GM12878 (cell line): Measurements from ENCODE around the gene AMZ2. TPM values are rescaled to one million over a fixed set of nuclear protein-coding genes. Genes with fewer than 3 reads are reported as not detected.
"Not testable (repeated sequence)": the region's sequence is repeated elsewhere in the genome, so short reads cannot be mapped to it uniquely, and the experiment has no call there.

Source experiments
- ATAC-seq: fragments of 200-7000 bp; cut with Tn5 transposase; 3 replicates; pipeline ENCODE4 v1.9.1; 2020; ENCODE audit warnings: mild to moderate bottlenecking, moderate library complexity
- BruUV-seq: library from RNA; stranded (reverse); fragments of 400-500 nt; replicated peaks from 2 replicates; lab custom pipeline; 2021; lab: Mats Ljungman, UMichigan
- CTCF ChIA-PET: fragments of 300-600 bp; sonication (Branson Sonifier 250); formaldehyde crosslinking; extraction: SDS; loops from one replicate; lab custom pipeline; 2021; ENCODE audit warnings: inconsistent platforms; lab: Yijun Ruan, JAX
- POLR2A ChIA-PET: fragments of 350-600 bp; formaldehyde crosslinking; extraction: SDS; loops from one replicate; lab custom pipeline; 2021; ENCODE audit warnings: inconsistent platforms; lab: Charles Lee
- RAD21 ChIA-PET: fragments of 300-600 bp; sonication (Branson Sonifier 250); formaldehyde crosslinking; loops from one replicate; lab custom pipeline; 2023; ENCODE audit warnings: antibody characterized with exemption; ENCODE audit not compliant: unreplicated experiment; lab: Charles Lee
- SMC1A ChIA-PET: fragments of 300-600 bp; sonication (Branson Sonifier 250); formaldehyde crosslinking; loops from one replicate; lab custom pipeline; 2023; ENCODE audit not compliant: unreplicated experiment, uncharacterized antibody; lab: Charles Lee
- DNase-seq: peaks from one replicate; pipeline ENCODE4 v3.0.0-alpha.2; 2011; ENCODE audit warnings: low read depth, low spot score
- FAIRE-seq: peaks from 3 replicates; lab custom pipeline; 2011; peaks lifted over from hg19 to GRCh38; lab: Jason Lieb, UNC
- H2AFZ ChIP-seq: 2 replicates; pipeline ENCODE4 v1.6.0; 2011; ENCODE audit warnings: low read depth, low read length, control low read depth; ENCODE audit not compliant: control insufficient read depth
- H3K27ac ChIP-seq: 2 replicates; pipeline ENCODE4 v1.5.1; 2011; ENCODE audit warnings: control low read depth; ENCODE audit not compliant: control insufficient read depth, insufficient read depth
- H3K27me3 ChIP-seq, 2 experiments: replicated peaks in 1 of 2; 2 replicates each; pipeline versions ENCODE4 v1.6.0 to v1.6.1; 2011; ENCODE audit warnings: low read length in 1 of 2; ENCODE audit not compliant: control insufficient read depth in 2 of 2, insufficient read depth in 2 of 2
- H3K36me3 ChIP-seq, 2 experiments: 2 replicates each; pipeline ENCODE4 v1.5.1; 2011; ENCODE audit warnings: low read length in 1 of 2; ENCODE audit not compliant: control insufficient read depth in 2 of 2, insufficient read depth in 2 of 2
- H3K4me1 ChIP-seq: 2 replicates; pipeline ENCODE4 v1.6.1; 2011; ENCODE audit warnings: mild to moderate bottlenecking, low read length, moderate library complexity, mixed read lengths; ENCODE audit not compliant: control insufficient read depth, insufficient read depth
- H3K4me2 ChIP-seq: 2 replicates; pipeline ENCODE4 v1.6.0; 2011; ENCODE audit warnings: control low read depth; ENCODE audit not compliant: control insufficient read depth, insufficient read depth
- H3K4me3 ChIP-seq: fragments of 200-600 bp; sonication (generic); 2 replicates; pipeline ENCODE4 v1.5.1; 2016
- H3K79me2 ChIP-seq: 2 replicates; pipeline ENCODE4 v1.6.0; 2011; ENCODE audit warnings: low read length; ENCODE audit not compliant: control insufficient read depth, insufficient read depth
- H3K9ac ChIP-seq: 2 replicates; pipeline ENCODE4 v1.8.0; 2011; ENCODE audit warnings: low read length, control low read depth, mixed read lengths; ENCODE audit not compliant: control insufficient read depth, insufficient read depth
- H3K9me3 ChIP-seq: replicated peaks from 3 replicates; pipeline ENCODE4 v1.5.1; 2011; ENCODE audit warnings: mild to moderate bottlenecking, low read length; ENCODE audit not compliant: control insufficient read depth, insufficient read depth
- H4K20me1 ChIP-seq: 2 replicates; pipeline ENCODE4 v1.6.0; 2011; ENCODE audit not compliant: control insufficient read depth, insufficient read depth
- BHLHE40 ChIP-seq, 2 experiments: fragments of 450-650 bp in 1 of 2; IDR thresholded peaks; 2 replicates each; pipeline ENCODE4 v1.6.1; 2011 to 2017; ENCODE audit warnings: low read depth in 2 of 2, borderline replicate concordance in 1 of 2, improper control_type of control experiment in 1 of 2, low read length in 1 of 2, mild to moderate bottlenecking in 1 of 2
- EED ChIP-seq: sonication (generic); IDR thresholded peaks from 2 replicates; pipeline ENCODE4 v1.6.1; 2016; ENCODE audit warnings: antibody characterized with exemption, low read depth
- IRF4 ChIP-seq: IDR thresholded peaks from 2 replicates; pipeline ENCODE4 v1.6.1; 2011; ENCODE audit warnings: low read depth, low read length
- JUNB ChIP-seq: IDR thresholded peaks from 2 replicates; pipeline ENCODE4 v1.6.1; 2016; ENCODE audit warnings: antibody characterized with exemption, mild to moderate bottlenecking
- MXI1 ChIP-seq: fragments of 150-350 bp; IDR thresholded peaks from 2 replicates; pipeline ENCODE4 v1.6.1; 2011; ENCODE audit warnings: low read depth, mild to moderate bottlenecking, inconsistent platforms, low read length, improper control_type of control experiment
- MYB ChIP-seq: fragments of 150-350 bp; IDR thresholded peaks from 2 replicates; pipeline ENCODE4 v1.6.1; 2014; ENCODE audit warnings: mild to moderate bottlenecking, low read depth, low read length, borderline replicate concordance
- NFYB ChIP-seq: IDR thresholded peaks from 2 replicates; pipeline ENCODE4 v1.6.1; 2011; ENCODE audit warnings: low read depth, mild to moderate bottlenecking, low read length, improper control_type of control experiment, moderate library complexity; ENCODE audit not compliant: insufficient read depth
- SIX5 ChIP-seq: IDR thresholded peaks from 2 replicates; pipeline ENCODE4 v1.6.1; 2011; ENCODE audit warnings: mild to moderate bottlenecking, low read depth, low read length, moderate library complexity; ENCODE audit not compliant: severe bottlenecking
- SMARCA5 ChIP-seq: fragments of 450-650 bp; IDR thresholded peaks from 2 replicates; pipeline ENCODE4 v1.6.1; 2017; ENCODE audit warnings: mild to moderate bottlenecking
- TCF7 ChIP-seq: IDR thresholded peaks from 2 replicates; pipeline ENCODE4 v1.6.1; 2014; ENCODE audit warnings: antibody characterized with exemption, borderline replicate concordance
- USF2 ChIP-seq: IDR thresholded peaks from 2 replicates; pipeline ENCODE4 v1.6.1; 2011; ENCODE audit warnings: low read depth, low read length, improper control_type of control experiment, borderline replicate concordance
- YY1 ChIP-seq: IDR thresholded peaks from 2 replicates; pipeline ENCODE4 v1.6.1; 2011; ENCODE audit warnings: low read depth, mild to moderate bottlenecking, low read length
- ZNF24 ChIP-seq: fragments of 450-650 bp; IDR thresholded peaks from 2 replicates; pipeline ENCODE4 v1.6.1; 2017; ENCODE audit warnings: antibody characterized with exemption, mild to moderate bottlenecking
- ZNF687 ChIP-seq: fragments of 450-650 bp; IDR thresholded peaks from 2 replicates; pipeline ENCODE4 v1.6.1; 2017; ENCODE audit warnings: mild to moderate bottlenecking, moderate library complexity
- WGBS: methylation state at CpG from one replicate; pipeline ENCODE4 v1.1.6; 2016; ENCODE audit warnings: low lambda C conversion rate; ENCODE audit not compliant: insufficient replicate concordance, insufficient coverage; ENCODE audit errors: missing lambda C conversion rate; 5-methylcytosine and 5-hydroxymethylcytosine counted together
- in situ Hi-C: fragments of 300-500 bp; cut with MboI; formaldehyde crosslinking; loops from 9 replicates; pipeline ENCODE4 v1.14.3; 2018; ENCODE audit warnings: mixed read lengths
- intact Hi-C: fragments of 100-400 bp; cut with micrococcal nuclease; formaldehyde crosslinking; loops from one replicate; pipeline ENCODE4 v1.14.2; 2022; ENCODE audit not compliant: unreplicated experiment
- polyA plus RNA-seq, 11 experiments: library from polyadenylated mRNA; depleted of rRNA in 4 of 11; unstranded in 6 of 11; stranded (reverse) in 5 of 11; fragments of >200 nt; fragmentation: Nextera tagmentation in 4 of 11; fragmentation: Illumina TruSeq in 1 of 11; extraction: Ambion mirVana in 4 of 11; extraction: Trizol in 1 of 11; gene quantifications; 1 replicate in 1 of 11; 2 replicates in 10 of 11; pipeline versions ENCODE4 v1.2.1 to v1.2.3, GENCODE V29; 2011 to 2016; ENCODE audit warnings: inconsistent platforms in 2 of 11, missing spikeins in 2 of 11, low read depth in 1 of 11
- total RNA-seq, 4 experiments: library from RNA; depleted of rRNA in 3 of 4; stranded (reverse); fragments of >200 nt in 3 of 4; fragmentation: Illumina TruSeq in 1 of 4; extraction: Trizol in 1 of 4; gene quantifications; 2 replicates each; pipeline versions ENCODE4 v1.2.1 to v1.2.3, GENCODE V29; 2013 to 2021

Gene AMZ2
- total and polyA plus RNA-seq, 10 of the 15 experiments (the other 5 are each of a cell fraction or from before 2014, with no cell fraction given): 79.1 to 189 (median 126) TPM

- TF ChIP-seq YY1: no peak
- TF ChIP-seq BHLHE40 (IDR thresholded peaks at IDR 0.05; ENCODE audit: borderline replicate concordance in 1 of 2, low read depth in 2 of 2, low read length in 1 of 2): no peak
- TF ChIP-seq MXI1: no peak
- TF ChIP-seq EED: no peak
- TF ChIP-seq ZNF24: no peak
- TF ChIP-seq USF2: no peak
- no peak for TF ChIP-seq ZNF687
- no peak for TF ChIP-seq MYB
- no peak for TF ChIP-seq IRF4
- TF ChIP-seq SIX5: no peak
- no peak for TF ChIP-seq JUNB
- TF ChIP-seq TCF7: no peak
- TF ChIP-seq NFYB: no peak
- no peak for TF ChIP-seq SMARCA5
- ChIA-PET CTCF (no interaction called here), POLR2A (no interaction called here), SMC1A (interaction anchor here (1.2 kb wide), 1 partner anchor 13 kb away, joined by 5 read pairs; no protein-coding TSS in a partner anchor), RAD21 (no interaction called here)
- ATAC-seq (no peak), FAIRE-seq (no peak), DNase-seq (no peak)
- no peak overlapping the region for H2AFZ ChIP-seq
- H3K27me3 ChIP-seq: no peaks in the 10 kb centered on the region
- no TSS peak for BruUV-seq
- no peak overlapping the region for H3K27ac ChIP-seq
- no peak overlapping the region for H3K4me3 ChIP-seq
- peaks cover 2% of the 10 kb centered on the region; the same call in 2 of the 3 replicates for H3K9me3 ChIP-seq
- 99% methylated on average over 5 of the region's 5 CpGs for WGBS
- H4K20me1 ChIP-seq: no peaks in the 10 kb centered on the region
- H3K4me2 ChIP-seq: no peak overlapping the region
- H3K36me3 ChIP-seq: peaks cover 0 to 1% of the 10 kb centered on the region in 2 experiments; a peak in 2 of 4 replicates
- intact Hi-C loops (no loop called here), in situ Hi-C loops (no loop called here)
- peaks cover 2% of the 10 kb centered on the region for H3K79me2 ChIP-seq
- H3K4me1 ChIP-seq: no peaks in the 10 kb centered on the region
- no peak overlapping the region for H3K9ac ChIP-seq
Observed at GRCh38 chr17:68277807-68278206, 30.0 kb downstream of the AMZ2 start.

DNA sequence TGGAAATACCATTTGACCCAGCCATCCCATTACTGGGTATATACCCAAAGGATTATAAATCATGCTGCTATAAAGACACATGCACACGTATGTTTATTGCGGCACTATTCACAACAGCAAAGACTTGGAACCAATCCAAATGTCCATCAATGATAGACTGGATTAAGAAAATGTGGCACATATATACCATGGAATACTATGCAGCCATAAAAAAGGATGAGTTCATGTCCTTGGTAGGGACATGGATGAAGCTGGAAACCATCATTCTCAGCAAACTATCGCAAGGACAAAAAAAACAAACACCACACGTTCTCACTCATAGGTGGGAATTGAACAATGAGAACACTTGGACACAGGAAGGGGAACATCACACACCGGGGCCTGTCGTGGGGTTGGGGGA is 34.1 kb downstream of the AMZ2 start:
- SMC1A ChIA-PET, H3K9ac ChIP-seq, in situ Hi-C loops, H3K27me3 ChIP-seq, FAIRE-seq, BruUV-seq, H3K79me2 ChIP-seq, H3K4me3 ChIP-seq, POLR2A ChIA-PET, H3K27ac ChIP-seq, H3K4me1 ChIP-seq, H3K4me2 ChIP-seq, H2AFZ ChIP-seq, H3K36me3 ChIP-seq, CTCF ChIA-PET, H4K20me1 ChIP-seq, RAD21 ChIA-PET, H3K9me3 ChIP-seq, intact Hi-C loops, DNase-seq, ATAC-seq: not testable (repeated sequence)
- 83% methylated on average over 2 of the region's 6 CpGs for WGBS
